H7 (cell line): ENCODE data around the gene IFI27L1. TPM values are rescaled to one million over a fixed set of nuclear protein-coding genes. Genes with fewer than 3 reads are reported as not detected.

Experiments
- DNase-seq: peaks from one replicate; pipeline ENCODE4 v3.0.0; 2012
- H3K27me3 ChIP-seq: 2 replicates; pipeline ENCODE4 v1.6.0; 2011; ENCODE audit warnings: mild to moderate bottlenecking, low read length; ENCODE audit not compliant: control insufficient read depth, insufficient read depth
- H3K36me3 ChIP-seq: replicated peaks from 2 replicates; pipeline ENCODE4 v1.5.1; 2011; ENCODE audit warnings: low read length; ENCODE audit not compliant: control insufficient read depth, insufficient read depth
- H3K4me3 ChIP-seq: 2 replicates; pipeline ENCODE4 v1.5.1; 2011; ENCODE audit warnings: low read depth, mild to moderate bottlenecking, control low read depth, low read length, moderate library complexity; ENCODE audit not compliant: insufficient read depth
- total RNA-seq: library from RNA; depleted of rRNA; stranded (reverse); fragments of >200 nt; shearing (Covaris generic); gene quantifications from 2 replicates; pipeline ENCODE4 v1.2.3, GENCODE V29; 2014; rRNA removed

Gene IFI27L1
- total RNA-seq, 1 experiment from 2014 or later: 14.3 TPM

DNA sequence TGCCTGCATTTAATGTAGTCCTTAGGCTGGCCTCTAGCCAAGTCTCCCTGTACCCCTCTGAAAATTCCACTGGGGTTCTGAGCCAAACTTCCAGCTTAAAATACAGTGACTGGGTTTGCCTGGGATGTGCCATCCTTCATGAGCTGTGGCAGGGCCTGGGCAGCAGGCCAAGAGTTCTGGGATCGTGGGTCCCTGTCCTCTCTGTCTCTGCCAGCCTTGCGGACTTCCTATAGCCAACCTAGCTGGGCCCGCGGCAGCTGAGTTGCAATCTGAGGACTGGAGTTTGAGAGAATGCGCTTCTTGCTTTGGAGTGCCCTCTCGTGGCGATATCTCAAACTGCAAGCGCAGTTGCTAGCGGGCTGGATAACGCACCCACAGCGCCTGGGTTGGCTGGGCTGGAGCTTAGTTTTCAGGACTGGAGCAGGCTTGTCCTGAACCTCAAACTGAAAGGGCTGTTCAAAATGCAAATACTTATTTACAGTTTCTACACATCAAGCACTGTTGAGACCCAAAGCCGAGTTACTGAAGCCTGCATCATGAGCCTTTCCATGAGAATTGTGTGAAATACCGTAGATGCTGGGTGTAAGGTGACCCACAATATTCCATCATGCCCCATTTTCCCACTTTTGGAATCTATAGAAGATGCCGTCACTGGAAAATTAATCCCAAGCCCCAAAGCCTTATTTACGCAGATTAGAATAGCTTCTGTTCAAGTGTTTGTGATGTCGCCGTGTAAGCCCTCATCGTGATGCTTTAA is 55.6 kb downstream of the IFI27L1 start:
- H3K27me3 ChIP-seq: no peaks in the 10 kb centered on the region
- no peaks in the 10 kb centered on the region for H3K36me3 ChIP-seq
- DNase-seq: peak; percentile 58
- H3K4me3 ChIP-seq: no peak overlapping the region

DNA sequence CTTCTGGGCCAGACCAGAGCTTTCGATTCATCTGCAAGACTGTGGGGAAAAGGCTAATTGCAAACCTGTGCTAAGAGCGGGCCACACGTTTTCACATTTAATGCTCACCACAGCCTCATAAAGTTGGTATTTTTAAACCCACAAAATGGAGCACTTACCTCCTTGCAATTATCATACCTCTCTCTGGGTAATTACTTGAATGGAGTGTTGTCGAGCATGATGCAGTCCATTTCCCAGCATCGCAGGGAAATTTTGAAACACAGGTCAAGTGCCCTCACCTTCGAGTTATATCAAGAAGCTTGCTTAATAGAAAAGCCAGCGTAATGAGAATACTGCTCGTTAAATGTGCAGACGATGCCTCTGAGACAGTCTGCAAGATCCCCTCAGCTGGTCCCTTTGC is 57.1 kb downstream of the IFI27L1 start:
- DNase-seq: no peak
- Histone ChIP-seq H3K4me3 (no peak overlapping the region), H3K27me3 (no peaks in the 10 kb centered on the region), H3K36me3 (no peaks in the 10 kb centered on the region)

DNA sequence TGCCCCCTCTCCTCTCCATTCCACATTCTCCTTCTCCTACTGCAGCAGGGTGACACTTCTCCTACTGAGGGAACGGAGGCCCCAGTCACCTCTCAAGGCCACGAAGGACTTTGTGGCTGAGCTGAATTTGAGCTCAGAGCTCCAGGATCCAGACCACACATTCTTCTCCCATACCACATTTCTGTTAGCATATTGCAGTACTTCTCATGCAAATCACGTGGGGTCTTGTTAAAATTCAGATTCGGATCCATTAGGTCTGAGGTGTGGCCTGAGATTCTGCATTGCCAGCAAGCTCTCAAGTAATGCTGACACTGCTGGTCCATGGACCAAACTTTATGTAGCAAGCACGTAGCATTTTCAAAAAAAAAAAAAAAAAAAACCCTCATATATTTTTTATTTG is 57.9 kb downstream of the IFI27L1 start:
- H3K36me3 ChIP-seq: no peaks in the 10 kb centered on the region
- H3K4me3 ChIP-seq: no peak overlapping the region
- no peak for DNase-seq
- no peaks in the 10 kb centered on the region for H3K27me3 ChIP-seq

DNA sequence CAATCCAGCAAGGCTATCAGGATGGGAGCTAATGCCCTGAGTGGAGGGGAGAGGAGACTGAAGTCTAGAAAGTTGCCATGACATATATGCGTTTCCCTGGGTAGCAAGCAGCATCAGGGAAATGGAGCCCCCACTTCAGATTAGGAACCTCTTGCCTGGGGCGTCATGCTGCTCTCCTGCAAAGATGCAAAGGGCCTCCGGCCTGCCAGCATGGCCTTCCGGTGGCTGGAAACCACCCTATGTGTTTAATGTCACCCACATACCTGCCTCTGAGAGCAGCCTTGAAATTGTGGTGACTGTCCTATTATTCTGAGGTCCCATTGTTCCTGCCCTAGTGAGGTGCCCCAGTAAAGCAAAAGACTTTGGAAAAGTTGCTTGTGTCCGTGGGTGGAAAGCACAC is 58.3 kb downstream of the IFI27L1 start:
- H3K4me3 ChIP-seq: no peak overlapping the region
- no peak for DNase-seq
- no peaks in the 10 kb centered on the region for H3K27me3 ChIP-seq
- no peaks in the 10 kb centered on the region for H3K36me3 ChIP-seq

DNA sequence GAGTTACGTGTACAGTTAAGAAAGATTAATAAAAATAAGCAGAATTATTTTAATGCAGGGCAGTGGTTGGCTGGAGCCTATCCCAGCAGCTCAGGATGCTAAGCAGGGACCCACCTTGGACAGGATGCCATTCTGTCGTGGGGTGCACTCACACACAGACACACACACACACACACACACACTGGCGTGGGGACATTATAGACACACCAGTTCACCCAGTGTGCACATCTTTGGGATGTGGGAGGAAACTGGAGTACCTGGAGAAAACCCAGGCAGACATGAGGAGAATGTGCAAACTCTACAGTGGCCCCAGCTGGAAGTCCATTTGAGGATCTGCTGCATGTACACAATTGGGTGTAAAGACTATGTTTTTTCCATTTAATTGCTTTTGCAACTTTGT is 61.1 kb downstream of the IFI27L1 start:
- no peaks in the 10 kb centered on the region for H3K36me3 ChIP-seq
- H3K4me3 ChIP-seq: no peak overlapping the region
- no peak for DNase-seq
- H3K27me3 ChIP-seq: no peaks in the 10 kb centered on the region

DNA sequence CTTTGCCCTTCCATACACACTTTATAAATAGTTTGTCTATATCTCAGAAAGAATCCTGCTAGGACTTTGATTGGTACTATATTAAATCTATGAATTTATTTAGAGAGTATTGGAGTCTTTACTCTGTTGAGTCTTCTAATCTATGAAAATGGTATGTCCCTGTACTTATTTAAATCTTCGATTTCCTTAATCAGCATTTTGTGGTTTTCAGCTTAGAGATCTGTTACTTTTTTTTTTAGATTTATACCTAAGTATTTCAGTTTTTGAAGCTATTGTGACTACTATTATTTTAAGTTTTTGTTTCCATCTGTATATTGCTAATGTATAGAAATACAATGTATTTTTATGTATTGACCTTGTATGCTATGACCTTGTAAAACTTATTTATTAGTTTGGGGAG is 61.7 kb downstream of the IFI27L1 start:
- H3K4me3 ChIP-seq: no peak overlapping the region
- no peaks in the 10 kb centered on the region for H3K36me3 ChIP-seq
- H3K27me3 ChIP-seq: no peaks in the 10 kb centered on the region
- DNase-seq: no peak

DNA sequence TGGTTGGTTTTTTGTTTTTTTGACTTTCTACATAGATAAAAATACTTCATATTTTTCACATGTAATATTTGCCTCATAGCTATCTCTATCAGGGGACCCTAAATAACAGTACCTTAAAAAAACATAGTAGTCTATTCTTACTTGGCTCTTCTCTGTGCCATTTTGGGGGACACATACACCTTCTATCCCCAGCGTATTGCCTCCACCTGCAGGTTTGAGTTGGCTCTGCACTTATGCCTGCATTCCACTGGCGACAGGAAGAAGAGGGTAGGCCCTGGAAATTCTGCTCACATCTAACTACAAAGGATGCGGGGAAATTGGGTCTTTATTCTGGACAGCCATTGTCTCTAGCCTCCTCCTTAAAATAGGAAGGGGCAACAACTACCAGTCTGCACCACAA is 62.1 kb downstream of the IFI27L1 start:
- DNase-seq: peak; percentile 54
- H3K36me3 ChIP-seq: no peaks in the 10 kb centered on the region
- no peak overlapping the region for H3K4me3 ChIP-seq
- no peaks in the 10 kb centered on the region for H3K27me3 ChIP-seq

DNA sequence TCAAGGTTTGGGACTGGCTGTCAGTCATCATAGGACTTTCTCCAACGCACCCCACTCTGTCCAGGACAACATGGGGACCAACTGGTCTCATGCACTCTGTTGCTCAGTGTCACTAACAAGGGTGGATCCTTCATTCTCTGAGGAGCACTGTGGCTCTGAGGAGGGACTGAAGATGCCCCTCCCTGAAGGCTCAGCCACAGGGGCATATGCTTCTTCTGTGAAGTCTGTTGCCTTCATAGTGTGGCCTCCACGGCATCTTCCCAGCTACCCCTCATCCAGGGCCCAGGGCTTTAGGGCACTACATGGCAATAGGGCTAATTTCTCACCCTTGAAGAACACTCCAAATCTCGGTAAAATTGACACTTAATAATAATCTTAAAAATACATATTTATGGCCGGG is 62.6 kb downstream of the IFI27L1 start:
- no peaks in the 10 kb centered on the region for H3K27me3 ChIP-seq
- no peaks in the 10 kb centered on the region for H3K36me3 ChIP-seq
- no peak for DNase-seq
- no peak overlapping the region for H3K4me3 ChIP-seq

DNA sequence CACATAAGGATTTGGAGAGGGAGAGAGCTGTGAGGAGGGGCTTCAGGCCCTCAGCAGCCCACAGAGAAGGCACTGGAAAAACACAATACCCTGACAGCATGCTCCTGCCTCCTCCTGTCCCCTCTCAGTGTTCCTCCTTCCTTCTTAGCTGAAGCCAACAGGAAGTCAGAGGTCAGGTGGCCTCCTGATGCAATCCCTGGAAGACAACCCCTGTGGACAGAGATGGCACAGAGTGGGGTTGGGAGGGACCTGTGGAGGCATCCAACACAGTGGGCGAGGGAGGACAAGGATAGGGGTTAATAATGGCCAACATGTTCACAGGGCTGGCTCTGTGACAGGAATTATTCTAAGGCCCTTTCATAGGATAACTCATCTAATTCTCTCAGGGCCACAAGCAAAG is 63.7 kb downstream of the IFI27L1 start:
- DNase-seq: peak; percentile 47
- H3K36me3 ChIP-seq: no peaks in the 10 kb centered on the region
- no peaks in the 10 kb centered on the region for H3K27me3 ChIP-seq
- no peak overlapping the region for H3K4me3 ChIP-seq

DNA sequence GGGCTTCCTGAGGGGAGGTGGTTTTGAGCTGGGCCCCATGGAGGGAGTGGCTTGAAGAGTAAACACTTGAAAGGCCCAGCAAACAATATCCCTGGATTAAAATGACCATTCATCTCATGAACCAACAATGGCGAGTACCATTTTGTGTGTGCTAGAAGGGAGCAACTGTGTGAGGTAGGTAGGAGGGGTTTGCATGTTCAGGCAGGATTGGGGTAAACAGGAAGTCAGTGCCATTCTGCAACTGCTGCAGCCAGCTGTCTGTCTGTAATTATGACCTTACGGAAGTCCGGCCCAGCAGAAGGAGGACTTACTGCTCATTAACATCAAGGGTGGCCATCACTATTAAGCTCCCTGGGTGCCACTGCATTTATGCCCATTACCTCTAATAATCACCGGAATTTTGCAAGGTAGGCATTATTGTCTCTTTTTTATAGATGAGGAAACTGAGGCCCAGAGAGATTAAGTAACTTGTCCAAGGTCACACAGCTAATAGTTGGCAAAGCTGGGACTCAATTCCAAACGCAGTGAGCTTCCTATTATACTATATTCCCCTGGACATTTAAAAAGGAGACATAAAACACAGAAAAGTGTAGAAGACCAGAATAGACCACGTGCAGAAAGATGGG is 64.9 kb downstream of the IFI27L1 start:
- H3K4me3 ChIP-seq: no peak overlapping the region
- H3K36me3 ChIP-seq: no peaks in the 10 kb centered on the region
- DNase-seq: no peak
- no peaks in the 10 kb centered on the region for H3K27me3 ChIP-seq

Other genes starting within 250 kb of the IFI27L1 start
- gene FAM181A, start 154.0 kb upstream of the IFI27L1 start, total RNA-seq: not detected in 2 replicates
- gene ASB2, start 104.7 kb upstream of the IFI27L1 start, total RNA-seq: 0.21 TPM in 1 of 2 replicates, not detected in the other
- gene CCDC197, start 84.0 kb upstream of the IFI27L1 start, total RNA-seq: not detected in 2 replicates
- 3.0 and 4.4 TPM in 2 replicates for gene OTUB2, start 55.0 kb upstream of the IFI27L1 start, total RNA-seq
- gene DDX24, start 108 bp upstream of the IFI27L1 start, total RNA-seq: 198 and 211 TPM in 2 replicates
- gene IFI27, start 29.4 kb downstream of the IFI27L1 start, total RNA-seq: 0.62 TPM in 1 of 2 replicates, not detected in the other
- gene IFI27L2, start 48.3 kb downstream of the IFI27L1 start, total RNA-seq: 25.6 and 26.3 TPM in 2 replicates
- 2.3 and 3.0 TPM in 2 replicates for gene PPP4R4, start 93.0 kb downstream of the IFI27L1 start, total RNA-seq
- gene SERPINA10, start 212.0 kb downstream of the IFI27L1 start, total RNA-seq: not detected in 2 replicates
- not detected in 2 replicates for gene SERPINA6, start 242.0 kb downstream of the IFI27L1 start, total RNA-seq